Activated T-cell treated with anti-CD3 and anti-CD28 coated beads, Interleukin-2, amount 50 U/mL, for 1 hour (primary cell): ENCODE results near the gene LRRC4.

Experiments
- DNase-seq: peaks from one replicate; pipeline ENCODE4 v3.0.0-alpha.2; 2020

LRRC4 gene, protein sequence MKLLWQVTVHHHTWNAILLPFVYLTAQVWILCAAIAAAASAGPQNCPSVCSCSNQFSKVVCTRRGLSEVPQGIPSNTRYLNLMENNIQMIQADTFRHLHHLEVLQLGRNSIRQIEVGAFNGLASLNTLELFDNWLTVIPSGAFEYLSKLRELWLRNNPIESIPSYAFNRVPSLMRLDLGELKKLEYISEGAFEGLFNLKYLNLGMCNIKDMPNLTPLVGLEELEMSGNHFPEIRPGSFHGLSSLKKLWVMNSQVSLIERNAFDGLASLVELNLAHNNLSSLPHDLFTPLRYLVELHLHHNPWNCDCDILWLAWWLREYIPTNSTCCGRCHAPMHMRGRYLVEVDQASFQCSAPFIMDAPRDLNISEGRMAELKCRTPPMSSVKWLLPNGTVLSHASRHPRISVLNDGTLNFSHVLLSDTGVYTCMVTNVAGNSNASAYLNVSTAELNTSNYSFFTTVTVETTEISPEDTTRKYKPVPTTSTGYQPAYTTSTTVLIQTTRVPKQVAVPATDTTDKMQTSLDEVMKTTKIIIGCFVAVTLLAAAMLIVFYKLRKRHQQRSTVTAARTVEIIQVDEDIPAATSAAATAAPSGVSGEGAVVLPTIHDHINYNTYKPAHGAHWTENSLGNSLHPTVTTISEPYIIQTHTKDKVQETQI

GRCh38 chr7:128030654-128031611 is at the start of gene LRRC4:
Gene LRRC4, minus strand, starts transcription at chr7:128031437. Its CDS starts 797 bp downstream, at chr7:128030640.
- peak; percentile 36 for DNase-seq

DNA sequence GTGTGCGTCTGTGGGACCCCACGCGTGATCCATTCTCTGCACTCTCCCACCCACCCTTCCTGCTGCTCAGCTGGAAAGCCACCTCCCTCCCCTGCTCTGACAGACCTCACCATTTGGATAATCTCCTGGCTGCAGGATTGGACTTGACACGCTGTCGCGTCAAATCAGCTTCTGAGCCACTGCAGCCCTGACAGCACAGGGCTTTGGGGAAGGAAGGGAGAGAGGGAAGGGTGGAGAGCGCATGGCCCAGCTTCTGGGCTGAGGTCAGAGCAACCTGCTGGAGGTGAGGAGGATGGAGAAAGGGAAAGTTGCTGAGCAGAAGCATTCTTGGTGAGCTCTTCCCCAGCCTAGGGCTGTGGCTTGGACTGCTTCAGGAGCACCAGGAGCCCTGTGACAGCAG is 48.9 kb upstream of the LRRC4 start:
- DNase-seq, result no peak

DNA sequence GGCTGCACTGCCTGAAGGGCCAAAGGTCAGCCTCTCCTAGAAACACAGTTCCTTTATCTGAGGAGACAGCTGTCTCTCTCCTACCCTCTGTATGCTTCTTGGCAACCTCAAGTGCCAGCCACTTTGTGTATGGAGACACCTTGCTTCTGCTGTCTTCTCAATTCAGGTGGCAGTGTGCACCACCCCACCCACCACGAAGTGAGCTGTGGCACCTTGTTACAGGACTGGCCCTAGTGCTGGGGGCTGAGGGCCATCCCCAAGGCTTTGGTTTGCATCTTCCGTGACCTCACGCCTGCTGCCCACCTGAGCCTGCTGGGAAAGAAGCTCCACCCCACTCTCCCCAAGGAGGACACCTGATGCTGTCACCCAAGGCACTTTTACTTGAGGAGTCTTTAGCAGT is 47.1 kb upstream of the LRRC4 start:
- DNase-seq, result no peak

DNA sequence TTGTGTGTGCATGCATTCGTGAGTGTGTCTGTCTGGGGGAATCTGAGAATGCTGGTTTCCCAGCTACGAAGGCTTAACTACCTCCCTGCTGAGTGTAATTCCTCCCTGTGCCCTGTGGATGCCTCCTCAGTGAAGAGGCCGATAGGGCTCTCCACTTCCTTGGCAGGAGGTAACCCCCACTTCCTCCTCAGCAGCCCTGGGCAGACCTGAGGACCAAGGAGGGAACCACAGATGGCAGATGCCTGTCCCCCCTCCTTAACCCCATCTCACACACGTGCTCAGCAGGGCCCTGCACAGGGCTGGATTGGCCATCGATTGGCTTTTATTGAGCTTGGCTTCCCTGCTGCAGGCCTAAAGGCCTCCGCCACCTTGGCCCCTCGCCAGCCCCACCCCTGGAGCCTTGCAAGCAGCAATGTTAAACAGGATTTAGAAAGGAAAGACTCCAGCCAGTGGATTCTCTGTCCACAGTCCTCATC is 45.6 kb upstream of the LRRC4 start:
- no peak for DNase-seq

DNA sequence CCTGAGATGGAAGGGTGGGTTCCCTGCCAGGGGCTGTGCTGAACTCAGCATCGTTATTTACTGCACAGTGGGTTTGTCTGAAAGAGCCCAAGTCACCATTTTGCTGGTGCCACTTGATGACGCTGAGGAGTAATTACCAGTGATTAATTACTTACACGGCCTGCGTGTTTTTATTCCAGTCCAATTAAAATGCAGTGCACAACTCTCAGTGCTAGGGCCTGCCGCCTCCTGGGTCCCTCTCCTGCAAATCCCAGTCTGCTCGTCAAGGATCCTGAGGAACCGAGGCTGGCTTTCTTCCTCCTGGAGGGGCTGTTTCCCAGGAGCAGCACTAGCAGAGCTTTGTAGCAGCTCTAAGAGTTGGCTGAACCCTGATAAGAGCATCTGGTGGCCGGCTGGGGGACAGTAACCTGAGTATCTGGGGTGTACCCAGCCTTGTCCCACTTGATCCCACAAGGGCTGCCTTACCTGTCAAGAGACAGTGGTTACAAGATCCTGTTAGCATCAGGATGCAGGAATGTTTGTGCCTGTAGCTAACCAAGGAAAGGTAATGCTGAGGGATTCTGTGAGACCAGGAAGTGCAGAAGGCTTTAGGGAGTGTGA is 45.1 kb upstream of the LRRC4 start:
- DNase-seq, result no peak

DNA sequence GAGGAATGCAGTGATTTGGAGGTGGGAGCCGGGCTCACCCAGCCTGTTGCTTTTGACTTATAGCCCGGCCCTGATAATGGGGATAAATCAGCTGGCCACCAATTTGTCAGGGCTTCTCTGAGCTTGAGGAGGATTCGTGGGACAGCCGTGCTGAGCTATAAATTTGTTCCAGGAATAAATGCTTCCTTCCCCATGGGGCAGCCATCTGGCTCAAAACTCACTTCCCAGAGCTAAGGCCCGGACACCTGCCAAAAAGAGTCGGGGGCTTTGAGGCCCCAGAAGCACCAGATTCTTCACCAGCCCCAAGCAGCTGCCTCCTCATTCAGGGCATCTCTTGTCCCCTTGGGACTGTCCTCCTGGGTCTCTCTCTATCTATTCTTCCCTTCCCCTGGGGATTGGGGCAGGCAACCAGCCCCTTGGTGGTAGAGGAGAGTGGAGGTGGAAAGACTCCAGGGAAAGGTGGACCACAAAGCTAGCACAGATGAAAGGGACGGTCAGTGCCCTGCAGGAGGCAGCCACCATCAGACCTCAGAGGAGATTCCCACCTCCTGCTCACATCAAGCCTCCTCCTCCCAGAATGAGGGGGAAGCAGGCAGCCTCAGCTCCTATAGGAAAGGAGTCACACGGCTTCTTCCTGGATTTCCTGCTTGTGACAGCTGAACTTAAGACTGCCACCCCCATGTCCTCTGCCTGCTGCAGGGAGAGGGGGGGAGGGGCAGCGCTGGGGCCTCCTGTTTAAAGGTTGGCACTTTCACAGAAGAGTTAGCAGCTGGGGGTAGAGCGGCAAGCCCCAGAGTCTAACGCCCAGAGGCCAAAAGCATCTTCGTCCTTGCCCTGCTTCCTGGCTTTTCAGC is 44.2 kb upstream of the LRRC4 start:
- DNase-seq, result no peak

GRCh38 chr7:128074736-128075135 is 43.5 kb upstream of the LRRC4 start:
- DNase-seq, result no peak

DNA sequence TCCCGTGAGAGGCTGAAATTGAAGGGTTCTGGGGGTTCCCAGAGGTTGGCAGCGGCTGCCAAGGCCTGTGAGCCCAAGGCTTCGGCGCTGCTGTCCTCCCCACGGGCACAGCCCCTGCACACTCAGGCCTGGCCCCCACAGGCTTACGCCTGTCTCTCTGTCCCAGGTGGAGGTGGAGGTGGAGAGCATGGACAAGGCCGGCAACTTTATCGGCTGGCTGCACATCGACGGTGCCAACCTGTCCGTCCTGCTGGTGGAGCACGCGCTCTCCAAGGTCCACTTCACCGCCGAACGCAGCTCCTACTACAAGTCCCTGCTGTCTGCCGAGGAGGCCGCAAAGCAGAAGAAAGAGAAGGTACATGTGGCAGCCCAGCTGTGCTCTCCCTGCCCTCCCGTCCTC is 43.1 kb upstream of the LRRC4 start:
- DNase-seq, result no peak

GRCh38 chr7:128073671-128074310 is 42.6 kb upstream of the LRRC4 start:
- DNase-seq, result no peak

DNA sequence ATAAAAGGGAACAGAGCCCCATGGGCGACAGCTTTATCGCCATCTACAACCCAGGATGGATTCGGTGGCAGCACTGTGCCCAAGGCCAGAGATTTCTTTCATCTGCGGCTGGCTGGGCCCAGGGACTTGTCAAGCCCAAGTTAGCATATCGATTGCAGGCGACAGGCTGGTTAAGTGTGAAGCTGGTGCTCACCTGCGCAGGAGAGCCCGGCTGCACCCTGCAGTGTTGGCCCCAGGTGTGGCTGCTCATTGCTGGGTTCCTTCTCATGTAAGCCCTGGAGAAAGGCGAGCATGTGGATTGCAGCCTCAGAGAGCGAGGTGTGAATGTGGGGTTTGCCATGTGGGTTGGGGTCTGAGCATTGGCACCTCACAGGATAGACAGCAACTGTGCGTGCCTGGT is 40.6 kb upstream of the LRRC4 start:
- no peak for DNase-seq

- DNase-seq, result no peak
Measured at GRCh38 chr7:128071376-128071775, 40.1 kb upstream of the LRRC4 start.

GRCh38 chr7:128069373-128070364 is 38.4 kb upstream of the LRRC4 start:
- DNase-seq, result no peak

DNA sequence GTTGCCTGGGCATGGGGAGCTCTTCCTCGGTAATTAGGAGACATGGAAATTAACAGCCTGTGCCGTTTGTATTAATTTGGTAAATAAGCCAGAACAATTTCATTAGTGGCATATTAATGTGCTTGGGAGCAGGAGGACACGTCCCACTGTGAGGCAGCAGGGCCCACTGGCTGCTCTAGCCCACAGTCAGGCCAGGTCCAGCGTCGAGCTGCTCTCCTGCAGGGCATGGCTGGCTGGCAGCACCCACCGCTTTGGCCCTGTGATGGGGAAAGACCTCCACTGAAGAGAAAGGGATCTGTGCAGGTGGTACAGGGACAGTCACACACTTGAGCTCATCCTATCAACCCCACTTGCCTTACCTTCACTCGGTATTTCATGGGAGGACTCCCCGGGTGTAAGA is 37.5 kb upstream of the LRRC4 start:
- DNase-seq, result no peak

DNA sequence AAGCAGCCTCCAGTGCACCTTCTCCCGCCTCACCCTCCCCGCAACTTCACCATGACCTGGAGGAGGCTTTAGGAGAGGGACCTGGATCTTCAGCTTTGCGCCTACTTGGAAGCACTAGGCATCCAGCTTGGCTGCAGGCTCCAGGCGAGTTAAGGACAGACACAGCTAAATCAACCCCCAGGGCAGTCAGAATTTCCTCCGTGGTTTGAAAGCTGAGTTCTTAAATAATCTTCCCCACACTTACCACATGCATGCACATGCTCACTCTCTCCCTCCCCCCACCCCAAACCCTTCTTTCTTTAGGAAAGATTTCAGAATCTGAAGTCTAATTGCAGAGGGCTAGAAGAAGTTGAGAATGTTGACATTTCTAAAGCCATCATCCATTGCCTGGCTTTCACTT is 36.7 kb upstream of the LRRC4 start:
- no peak for DNase-seq

GRCh38 chr7:128066858-128067257 is 35.6 kb upstream of the LRRC4 start:
- DNase-seq, result no peak

- DNase-seq, result no peak
Measured at GRCh38 chr7:128066395-128066794, 35.2 kb upstream of the LRRC4 start.

DNA sequence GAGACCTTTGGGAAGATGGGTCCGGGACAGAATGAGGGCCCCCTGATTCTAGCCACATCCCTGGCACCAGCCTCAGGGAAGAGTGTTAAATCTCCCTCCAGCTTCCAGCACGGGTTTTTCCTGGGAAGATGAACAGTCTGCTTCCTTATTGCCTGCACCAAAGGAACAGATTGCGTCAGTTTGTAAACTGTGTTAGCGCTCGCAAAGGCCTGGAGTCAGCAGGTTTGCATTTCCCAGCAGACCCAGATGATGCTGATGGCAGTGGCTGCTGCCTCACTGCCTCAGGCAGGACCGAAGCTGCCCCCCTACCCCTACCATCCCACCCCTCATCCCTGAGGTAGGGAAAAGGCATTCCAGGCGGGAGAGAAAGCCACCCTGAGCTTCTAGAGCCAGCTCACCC is 34.6 kb upstream of the LRRC4 start:
- no peak for DNase-seq

GRCh38 chr7:128063088-128063487 is 31.9 kb upstream of the LRRC4 start:
- DNase-seq, result no peak

DNA sequence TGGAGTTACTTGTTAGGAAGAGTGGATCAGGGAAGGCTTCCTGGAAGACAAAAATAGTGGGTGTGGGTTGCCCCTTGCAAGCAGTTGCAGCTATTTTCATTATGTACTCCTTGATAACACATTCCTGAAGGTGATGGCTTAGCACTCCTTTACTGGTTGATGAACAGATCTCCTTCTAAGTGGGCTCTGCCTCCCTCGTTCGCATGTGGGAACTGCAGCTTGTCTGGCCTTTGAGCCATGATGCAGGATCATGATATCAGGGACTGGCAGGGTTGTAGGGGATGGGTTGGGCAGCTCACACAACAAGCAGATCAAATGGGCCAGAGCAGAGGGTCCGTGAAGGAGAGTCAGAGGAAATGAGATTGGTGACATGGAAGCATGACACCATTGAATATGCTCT is 28.8 kb upstream of the LRRC4 start:
- no peak for DNase-seq
